Uterus (tissue), 2 donors: Measurements from ENCODE around the gene LMBRD1.

Experiments
- POLR2A ChIP-seq, 2 donors: fragments of 450-650 bp; IDR thresholded peaks; one replicate each; pipeline ENCODE4 v1.6.1; 2016; ENCODE audit warnings: antibody characterized with exemption in 2 of 2, mild to moderate bottlenecking in 1 of 2, moderate library complexity in 1 of 2
- TF ChIP-seq, protein P1 (sequence below), 4 experiments: fragments of 200-600 bp in 2 of 4; fragments of 450-650 bp in 2 of 4; sonication (generic) in 2 of 4; IDR thresholded peaks; one replicate each; pipeline ENCODE4 v1.5.1; 2016 to 2019; ENCODE audit warnings: antibody characterized with exemption in 4 of 4, mild to moderate bottlenecking in 2 of 4, moderate library complexity in 1 of 4

DNA sequence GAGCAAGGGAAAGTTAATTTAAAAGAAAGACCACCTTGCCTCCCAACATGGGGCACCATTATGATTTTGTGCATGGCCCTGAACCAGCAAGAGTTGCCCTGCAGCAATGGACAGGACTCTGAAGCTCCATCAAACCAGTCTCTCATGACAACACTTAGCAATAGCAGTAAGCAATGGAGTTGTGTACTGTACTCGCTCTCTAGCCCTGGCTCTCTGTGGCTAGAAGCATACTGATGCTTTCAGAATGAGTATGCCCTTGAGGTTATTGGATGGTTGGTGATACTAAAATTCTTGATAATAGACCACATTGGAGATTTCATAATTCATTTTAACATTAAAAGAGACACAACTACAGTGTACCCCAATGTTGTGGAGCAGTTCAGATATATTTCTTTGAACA is 23.2 kb upstream of the LMBRD1 start:
- no peak for TF ChIP-seq POLR2A (IDR thresholded peaks at IDR 0.05)
- TF ChIP-seq, protein P1, sequence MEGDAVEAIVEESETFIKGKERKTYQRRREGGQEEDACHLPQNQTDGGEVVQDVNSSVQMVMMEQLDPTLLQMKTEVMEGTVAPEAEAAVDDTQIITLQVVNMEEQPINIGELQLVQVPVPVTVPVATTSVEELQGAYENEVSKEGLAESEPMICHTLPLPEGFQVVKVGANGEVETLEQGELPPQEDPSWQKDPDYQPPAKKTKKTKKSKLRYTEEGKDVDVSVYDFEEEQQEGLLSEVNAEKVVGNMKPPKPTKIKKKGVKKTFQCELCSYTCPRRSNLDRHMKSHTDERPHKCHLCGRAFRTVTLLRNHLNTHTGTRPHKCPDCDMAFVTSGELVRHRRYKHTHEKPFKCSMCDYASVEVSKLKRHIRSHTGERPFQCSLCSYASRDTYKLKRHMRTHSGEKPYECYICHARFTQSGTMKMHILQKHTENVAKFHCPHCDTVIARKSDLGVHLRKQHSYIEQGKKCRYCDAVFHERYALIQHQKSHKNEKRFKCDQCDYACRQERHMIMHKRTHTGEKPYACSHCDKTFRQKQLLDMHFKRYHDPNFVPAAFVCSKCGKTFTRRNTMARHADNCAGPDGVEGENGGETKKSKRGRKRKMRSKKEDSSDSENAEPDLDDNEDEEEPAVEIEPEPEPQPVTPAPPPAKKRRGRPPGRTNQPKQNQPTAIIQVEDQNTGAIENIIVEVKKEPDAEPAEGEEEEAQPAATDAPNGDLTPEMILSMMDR (IDR thresholded peaks at IDR 0.05): no peak
